RWPE1 (cell line): ENCODE results near the gene PRPS2.
A peak's percentile ranks its signal among the peaks of the same experiment; 100 is the strongest.

Experiments used
- CTCF ChIA-PET: fragments of 350-600 bp; sonication (Branson Sonifier 250); formaldehyde crosslinking; extraction: SDS; loops from one replicate; lab custom pipeline; 2021; lab: Yijun Ruan, JAX
- POLR2A ChIA-PET: fragments of 400-600 bp; formaldehyde crosslinking; extraction: SDS; loops from one replicate; lab custom pipeline; 2020; ENCODE audit warnings: antibody characterized with exemption; ENCODE audit not compliant: low non-redundant PET; lab: Yijun Ruan, JAX
- DNase-seq: peaks from one replicate; pipeline ENCODE4 v3.0.0; 2012; ENCODE audit warnings: low spot score
- H3K27ac ChIP-seq: fragments of 450-650 bp; 2 replicates; pipeline ENCODE4 v1.5.1; 2017
- TF ChIP-seq, protein P1 (sequence below): fragments of 450-650 bp; conservative IDR thresholded peaks from 2 replicates; pipeline ENCODE4 v1.5.1; 2017; ENCODE audit warnings: low read depth, mild to moderate bottlenecking

The PRPS2 gene

GRCh38 chrX:12799118-12799517, 7.9 kb downstream of the PRPS2 start:
- POLR2A ChIA-PET = no interaction called here
- no peak overlapping the region for H3K27ac ChIP-seq
- no peak for DNase-seq
- TF ChIP-seq, protein P1, sequence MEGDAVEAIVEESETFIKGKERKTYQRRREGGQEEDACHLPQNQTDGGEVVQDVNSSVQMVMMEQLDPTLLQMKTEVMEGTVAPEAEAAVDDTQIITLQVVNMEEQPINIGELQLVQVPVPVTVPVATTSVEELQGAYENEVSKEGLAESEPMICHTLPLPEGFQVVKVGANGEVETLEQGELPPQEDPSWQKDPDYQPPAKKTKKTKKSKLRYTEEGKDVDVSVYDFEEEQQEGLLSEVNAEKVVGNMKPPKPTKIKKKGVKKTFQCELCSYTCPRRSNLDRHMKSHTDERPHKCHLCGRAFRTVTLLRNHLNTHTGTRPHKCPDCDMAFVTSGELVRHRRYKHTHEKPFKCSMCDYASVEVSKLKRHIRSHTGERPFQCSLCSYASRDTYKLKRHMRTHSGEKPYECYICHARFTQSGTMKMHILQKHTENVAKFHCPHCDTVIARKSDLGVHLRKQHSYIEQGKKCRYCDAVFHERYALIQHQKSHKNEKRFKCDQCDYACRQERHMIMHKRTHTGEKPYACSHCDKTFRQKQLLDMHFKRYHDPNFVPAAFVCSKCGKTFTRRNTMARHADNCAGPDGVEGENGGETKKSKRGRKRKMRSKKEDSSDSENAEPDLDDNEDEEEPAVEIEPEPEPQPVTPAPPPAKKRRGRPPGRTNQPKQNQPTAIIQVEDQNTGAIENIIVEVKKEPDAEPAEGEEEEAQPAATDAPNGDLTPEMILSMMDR = no peak
- CTCF ChIA-PET = no interaction called here

- ChIA-PET POLR2A (no interaction called here), CTCF (interaction anchor here (0.7 kb wide), 1 partner anchor 412 kb away, joined by 3 read pairs; no protein-coding TSS in a partner anchor)
- no peak overlapping the region for H3K27ac ChIP-seq
- TF ChIP-seq, protein P1 = no peak
- no peak for DNase-seq
These were observed 11.5 kb downstream of the PRPS2 start for GRCh38 chrX:12802741-12803140.

DNA sequence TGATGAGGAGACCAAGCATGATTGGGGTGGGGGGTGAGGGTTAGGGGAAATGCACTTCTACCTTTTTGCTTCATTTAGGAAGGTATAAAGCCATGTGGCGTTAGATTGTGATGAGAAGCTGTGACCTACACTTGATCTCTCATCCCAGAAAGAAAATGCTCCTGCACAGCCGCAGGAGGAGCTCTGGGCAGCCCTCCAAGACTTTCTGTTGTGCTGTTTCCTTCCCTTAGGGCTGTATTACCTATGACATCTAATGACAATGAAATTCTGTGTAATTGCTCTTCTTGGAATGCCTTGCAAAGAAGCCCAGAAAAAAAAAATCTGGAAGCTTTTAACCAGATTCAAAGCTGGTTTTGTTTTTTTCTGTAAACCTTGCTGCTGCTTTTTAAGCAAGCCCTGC, 13.4 kb downstream of the PRPS2 start:
- no peak overlapping the region for H3K27ac ChIP-seq
- TF ChIP-seq, protein P1 = no peak
- ChIA-PET CTCF (no interaction called here), POLR2A (interaction anchor here (0.5 kb wide), 1 partner anchor 14 kb away, joined by 4 read pairs; no protein-coding TSS in a partner anchor)
- no peak for DNase-seq

DNA sequence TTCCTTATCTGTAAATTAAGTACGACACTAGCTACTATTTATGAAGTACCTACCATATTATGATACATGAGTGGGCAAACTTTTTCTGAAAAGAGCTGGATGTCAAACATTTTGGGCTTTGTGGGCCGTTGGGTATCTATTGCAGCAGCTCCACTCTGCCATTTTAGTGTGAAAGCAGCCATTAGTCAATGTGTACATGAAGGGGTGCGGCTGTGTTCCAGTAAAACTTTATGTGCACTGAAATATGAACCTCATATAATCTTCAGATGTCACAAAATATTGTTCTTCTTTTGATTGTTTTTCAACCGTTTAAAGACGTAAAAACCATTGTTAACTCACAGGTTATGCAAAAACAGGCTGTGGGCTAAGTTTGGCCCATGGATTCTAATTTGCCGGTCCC, 14.1 kb downstream of the PRPS2 start:
- TF ChIP-seq, protein P1 = no peak
- ChIA-PET POLR2A (no interaction called here), CTCF (interaction anchor here (0.7 kb wide), 1 partner anchor 1034 kb away, joined by 3 read pairs; no protein-coding TSS in a partner anchor)

GRCh38 chrX:12811658-12812057, 20.4 kb downstream of the PRPS2 start:
- H3K27ac ChIP-seq = no peak overlapping the region
- DNase-seq = no peak
- ChIA-PET POLR2A (no interaction called here), CTCF (interaction anchor here (0.6 kb wide), 1 partner anchor 1691 kb away, joined by 5 read pairs; no protein-coding TSS in a partner anchor)
- TF ChIP-seq, protein P1 = no peak

More for the DNA sequence above, 14.1 kb downstream of the PRPS2 start:
- H3K27ac ChIP-seq = no peak overlapping the region
- DNase-seq = no peak

DNA sequence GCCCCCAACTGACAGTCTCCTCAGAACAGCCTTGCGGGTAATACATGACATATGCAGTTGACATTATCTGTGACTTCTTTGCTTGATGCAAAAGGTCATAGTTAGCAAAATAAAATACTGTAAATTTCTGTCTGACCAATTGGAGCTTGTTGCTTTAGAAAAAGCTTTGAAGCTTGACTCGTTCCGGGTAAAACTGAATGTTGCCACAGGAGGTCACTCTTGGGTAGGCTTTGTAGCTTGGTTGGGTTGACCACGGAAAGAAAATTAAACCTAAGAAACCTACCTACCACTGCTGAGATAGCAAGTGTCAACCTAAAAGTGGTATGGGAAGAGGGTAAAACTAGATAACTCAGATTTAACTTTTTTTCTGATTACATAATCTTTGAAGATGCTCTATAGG, 23.2 kb downstream of the PRPS2 start:
- TF ChIP-seq, protein P1 = peak; percentile 24; the same call in 1 of the 2 replicates
- CTCF ChIA-PET = no interaction called here
- DNase-seq = peak; percentile 13
- no peak overlapping the region for H3K27ac ChIP-seq
- POLR2A ChIA-PET = no interaction called here
